IMR-90 (cell line): ENCODE results near the gene GRM5. TPM values are rescaled to one million over a fixed set of nuclear protein-coding genes. Genes with fewer than 3 reads are reported as not detected.

Source experiments
- ATAC-seq: fragments of 200-7000 bp; cut with Tn5 transposase; 2 replicates; pipeline ENCODE4 v1.9.1; 2020; ENCODE audit warnings: low read depth, mild to moderate bottlenecking, moderate library complexity
- BruUV-seq: library from RNA; stranded (reverse); fragments of 400-500 nt; replicated peaks from 2 replicates; lab custom pipeline; 2021; lab: Mats Ljungman, UMichigan
- CTCF ChIA-PET: fragments of 300-600 bp; formaldehyde crosslinking; extraction: SDS; loops from one replicate; lab custom pipeline; 2021; ENCODE audit warnings: antibody characterized with exemption; lab: Yijun Ruan, JAX
- POLR2A ChIA-PET: fragments of 300-600 bp; sonication (Branson Sonifier 250); formaldehyde crosslinking; loops from one replicate; lab custom pipeline; 2022; ENCODE audit warnings: antibody characterized with exemption; ENCODE audit not compliant: unreplicated experiment; lab: Charles Lee
- DNase-seq: peaks from one replicate; pipeline ENCODE4 v3.0.0; 2013
- H2AFZ ChIP-seq: replicated peaks from 2 replicates; pipeline ENCODE3; 2013; ENCODE audit warnings: low read length, mild to moderate bottlenecking; ENCODE audit not compliant: poor library complexity
- H2AK5ac ChIP-seq: 2 replicates; pipeline ENCODE4 v1.6.1; 2013; ENCODE audit warnings: low read depth, low read length, inconsistent platforms
- H2AK9ac ChIP-seq: replicated peaks from 2 replicates; pipeline ENCODE3; 2013; ENCODE audit warnings: mild to moderate bottlenecking, low read depth, low read length, moderate library complexity; ENCODE audit not compliant: poor library complexity
- H2BK120ac ChIP-seq: 2 replicates; pipeline ENCODE4 v1.6.1; 2013; ENCODE audit warnings: low read depth, low read length, inconsistent platforms
- H2BK15ac ChIP-seq: 3 replicates; pipeline ENCODE4 v1.6.1; 2013; ENCODE audit warnings: low read depth, low read length, inconsistent platforms
- H2BK20ac ChIP-seq: 2 replicates; pipeline ENCODE4 v1.6.1; 2013; ENCODE audit warnings: low read depth, mild to moderate bottlenecking, inconsistent platforms, low read length, moderate library complexity
- H2BK5ac ChIP-seq: 2 replicates; pipeline ENCODE4 v1.6.1; 2013; ENCODE audit warnings: mild to moderate bottlenecking, low read depth, low read length, inconsistent platforms; ENCODE audit not compliant: poor library complexity, severe bottlenecking
- H3K14ac ChIP-seq: replicated peaks from 2 replicates; pipeline ENCODE4 v1.6.1; 2013; ENCODE audit warnings: low read depth, low read length, inconsistent platforms
- H3K18ac ChIP-seq: 2 replicates; pipeline ENCODE4 v1.6.1; 2013; ENCODE audit warnings: low read depth, low read length, control low read depth
- H3K23ac ChIP-seq: 2 replicates; pipeline ENCODE4 v1.6.1; 2013; ENCODE audit warnings: low read depth, low read length, inconsistent platforms
- H3K27ac ChIP-seq: 2 replicates; pipeline ENCODE4 v1.5.1; 2013; ENCODE audit warnings: mild to moderate bottlenecking, control low read depth, low read length; ENCODE audit not compliant: insufficient read depth
- H3K27me3 ChIP-seq: 2 replicates; pipeline ENCODE4 v1.6.1; 2013; ENCODE audit warnings: low read length; ENCODE audit not compliant: control insufficient read depth, insufficient read depth
- H3K36me3 ChIP-seq: 2 replicates; pipeline ENCODE4 v1.6.1; 2013; ENCODE audit warnings: low read length, mixed read lengths; ENCODE audit not compliant: control insufficient read depth, insufficient read depth
- H3K4ac ChIP-seq: 2 replicates; pipeline ENCODE4 v1.6.1; 2013; ENCODE audit warnings: low read depth, low read length, inconsistent platforms
- H3K4me1 ChIP-seq: 2 replicates; pipeline ENCODE4 v1.6.1; 2013; ENCODE audit warnings: low read length, mixed read lengths; ENCODE audit not compliant: control insufficient read depth, insufficient read depth
- H3K4me2 ChIP-seq: 2 replicates; pipeline ENCODE4 v1.6.1; 2013; ENCODE audit warnings: low read depth, mild to moderate bottlenecking, control low read depth, low read length, moderate library complexity
- H3K4me3 ChIP-seq: 2 replicates; pipeline ENCODE4 v1.5.1; 2013; ENCODE audit warnings: low read depth, mild to moderate bottlenecking, control low read depth, low read length, moderate library complexity; ENCODE audit not compliant: insufficient read depth
- H3K56ac ChIP-seq: 2 replicates; pipeline ENCODE4 v1.6.1; 2013; ENCODE audit warnings: low read length, inconsistent platforms; ENCODE audit not compliant: insufficient read depth; ENCODE audit errors: extremely low read depth
- H3K79me1 ChIP-seq, 2 experiments: 2 replicates each; pipeline ENCODE4 v1.6.1; 2013; ENCODE audit warnings: low read length in 2 of 2, inconsistent platforms in 1 of 2, low read depth in 1 of 2
- H3K9ac ChIP-seq: 2 replicates; pipeline ENCODE4 v1.6.1; 2013; ENCODE audit warnings: low read depth, low read length, control low read depth
- H3K9me1 ChIP-seq: 2 replicates; pipeline ENCODE4 v1.6.1; 2013; ENCODE audit warnings: low read length, inconsistent platforms; ENCODE audit not compliant: insufficient read depth
- H3K9me3 ChIP-seq: 2 replicates; pipeline ENCODE4 v1.6.1; 2013; ENCODE audit warnings: low read length; ENCODE audit not compliant: control insufficient read depth, insufficient read depth
- H4K20me1 ChIP-seq: 2 replicates; pipeline ENCODE4 v1.6.1; 2013; ENCODE audit warnings: low read length, inconsistent platforms; ENCODE audit not compliant: insufficient read depth
- H4K5ac ChIP-seq: 2 replicates; pipeline ENCODE4 v1.6.1; 2013; ENCODE audit warnings: mild to moderate bottlenecking, low read depth, low read length, control low read depth
- H4K8ac ChIP-seq, 2 experiments: 2 replicates each; pipeline ENCODE4 v1.6.1; 2013; ENCODE audit warnings: low read depth in 2 of 2, low read length in 2 of 2, control low read depth in 1 of 2, inconsistent platforms in 1 of 2
- H4K91ac ChIP-seq: 2 replicates; pipeline ENCODE4 v1.6.1; 2013; ENCODE audit warnings: low read depth, low read length, inconsistent platforms; ENCODE audit not compliant: insufficient read depth
- BHLHE40 ChIP-seq: fragments of 150-350 bp; IDR thresholded peaks from 2 replicates; pipeline ENCODE4 v1.6.1; 2016; ENCODE audit warnings: mild to moderate bottlenecking, low read depth, low read length
- WGBS, 2 experiments: methylation state at CpG; one replicate each; pipeline versions ENCODE4 v1.1.5 to v1.1.7; 2013; ENCODE audit warnings: missing lambda C conversion rate in 2 of 2; ENCODE audit not compliant: insufficient read length in 1 of 2; ENCODE audit errors: extremely low coverage in 2 of 2; 5-methylcytosine and 5-hydroxymethylcytosine counted together
- dilution Hi-C: fragments of 300-500 bp; cut with HindIII; formaldehyde crosslinking; loops from one replicate; pipeline ENCODE4 v1.14.3; 2018; ENCODE audit warnings: low sequenced_read_pairs; ENCODE audit not compliant: unreplicated experiment
- in situ Hi-C: fragments of 300-500 bp; cut with MboI; formaldehyde crosslinking; loops from 3 replicates; pipeline ENCODE4 v1.14.3; 2019; ENCODE audit warnings: low sequenced_read_pairs, inconsistent platforms, mixed read lengths
- intact Hi-C: fragments of 100-400 bp; cut with micrococcal nuclease; formaldehyde crosslinking; loops from 2 replicates; pipeline ENCODE4 v1.10.0; 2022
- polyA plus RNA-seq, 3 experiments: library from polyadenylated mRNA; depleted of rRNA; stranded (reverse); fragments of >200 nt; gene quantifications; 2 replicates each; pipeline ENCODE4 v1.2.3, GENCODE V29; 2012; ENCODE audit warnings: low replicate concordance in 1 of 3
- total RNA-seq: library from RNA; depleted of rRNA; stranded (reverse); fragments of >200 nt; gene quantifications from 2 replicates; pipeline ENCODE4 v1.2.3, GENCODE V29; 2012

GRM5 gene
- total and polyA plus RNA-seq, 2 of the 4 experiments (the other 2 are of a cell fraction) = under 0.01 TPM

DNA sequence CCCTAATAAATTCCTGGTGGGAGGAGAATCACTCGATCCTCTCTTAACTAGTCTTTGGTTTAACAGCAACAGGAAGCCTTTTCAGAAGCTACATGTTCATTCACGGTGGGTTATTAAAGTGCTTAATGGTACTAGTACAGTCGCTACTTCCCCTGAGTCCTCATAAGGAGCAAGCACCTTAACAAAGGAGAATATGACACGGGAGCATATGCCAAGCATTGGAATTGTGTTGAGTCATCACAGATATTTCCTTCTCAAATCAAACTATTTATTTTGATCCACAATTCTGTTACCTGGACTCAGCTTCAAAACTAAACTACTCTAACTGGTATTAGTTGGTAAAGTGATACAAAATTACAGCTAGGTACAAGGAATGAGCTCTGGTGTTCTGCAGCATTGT is 550.8 kb downstream of the GRM5 start:
- Histone ChIP-seq H3K9me3 (no peaks in the 10 kb centered on the region), H2AFZ (no peak overlapping the region), H4K5ac (no peak overlapping the region), H3K18ac (no peak overlapping the region), H3K36me3 (no peaks in the 10 kb centered on the region), H2BK15ac (no peak overlapping the region), H2BK20ac (no peak overlapping the region), H2AK9ac (no peak overlapping the region), H3K4me1 (no peaks in the 10 kb centered on the region; the same call in 1 of the 2 replicates), H4K20me1 (no peaks in the 10 kb centered on the region), H3K23ac (no peak overlapping the region), H3K79me1 (no peaks in the 10 kb centered on the region), H3K4ac (no peak overlapping the region), H3K4me2 (no peak overlapping the region), H3K27ac (no peak overlapping the region), H3K9ac (no peak overlapping the region), H2AK5ac (no peak overlapping the region), H4K91ac (no peak overlapping the region), H2BK5ac (no peak overlapping the region), H4K8ac (no peak overlapping the region), H3K14ac (no peak overlapping the region), H3K4me3 (no peak overlapping the region), H2BK120ac (no peak overlapping the region), H3K56ac (no peak overlapping the region), H3K27me3 (no peaks in the 10 kb centered on the region), H3K9me1 (no peaks in the 10 kb centered on the region)
- no peak for ATAC-seq
- POLR2A ChIA-PET = interaction anchor here (0.5 kb wide), 1 partner anchor 164 kb away, joined by 3 read pairs; no protein-coding TSS in a partner anchor
- 100% methylated on average over 1 of the region's 4 CpGs; no CpG with 5 or more reads in 1 of the 2 experiments for WGBS, 2 experiments
- intact Hi-C loops = no loop called here
- in situ Hi-C loops = no loop called here
- no peak for DNase-seq
- no peak for TF ChIP-seq BHLHE40
- CTCF ChIA-PET = interaction anchor here (0.5 kb wide), 1 partner anchor 94 kb away, joined by 5 read pairs; no protein-coding TSS in a partner anchor
- dilution Hi-C loops = no loop called here
- BruUV-seq = no TSS peak
